Measurements from ENCODE around the gene UBE3B.

UBE3B gene

GRCh38 chr12:109580684-109581333, 103.4 kb downstream of the UBE3B start:
- Histone ChIP-seq H3K27ac (ENCODE audit: low read length, poor library complexity, severe bottlenecking) (no peak overlapping the region), H3K23ac (ENCODE audit: low read length in 2 of 2) (no peak overlapping the region), H2BK120ac (ENCODE audit: low read depth, low read length) (no peak overlapping the region), H3K79me1 (replicated peaks; ENCODE audit: low read length, poor library complexity, severe bottlenecking) (peaks cover 11% of the 10 kb centered on the region), H3K4me3 (ENCODE audit: insufficient read depth in 1 of 2, low read depth in 1 of 2, low read length in 2 of 2) (no peak overlapping the region), H3K4me2 (ENCODE audit: low read length, poor library complexity, severe bottlenecking) (no peak overlapping the region), H2BK5ac (ENCODE audit: low read depth, low read length, poor library complexity, severe bottlenecking) (no peak overlapping the region), H4K8ac (ENCODE audit: low read length) (no peak overlapping the region), H3K9me3 (ENCODE audit: control insufficient read depth, low read length) (no peaks in the 10 kb centered on the region), H3K4ac (ENCODE audit: low read depth in 1 of 2, low read length in 2 of 2) (no peak overlapping the region), H2AFZ (ENCODE audit: low read depth, low read length) (no peak overlapping the region), H4K91ac (ENCODE audit: low read length) (no peak overlapping the region), H3K14ac (ENCODE audit: low read length in 2 of 2) (no peak overlapping the region), H2AK5ac (ENCODE audit: low read length, severe bottlenecking) (no peak overlapping the region), H3K27me3 (ENCODE audit: control insufficient read depth in 1 of 2, insufficient read depth in 1 of 2, low read length in 2 of 2) (no peaks in the 10 kb centered on the region), H2BK15ac (ENCODE audit: low read depth, poor library complexity, severe bottlenecking) (no peak overlapping the region), H3K9ac (ENCODE audit: low read length) (no peak overlapping the region), H3K4me1 (ENCODE audit: control insufficient read depth, insufficient read depth, low read depth, low read length) (no peaks in the 10 kb centered on the region), H3K36me3 (ENCODE audit: control insufficient read depth in 1 of 2, insufficient read depth in 2 of 2, low read depth in 1 of 2, low read length in 2 of 2) (peaks cover 50 to 66% of the 10 kb centered on the region in 2 experiments), H2BK12ac (ENCODE audit: low read length in 2 of 2) (no peak overlapping the region), H3K18ac (ENCODE audit: low read depth in 1 of 2, low read length in 2 of 2) (no peak overlapping the region)
- 96% methylated on average over 13 of the region's 13 CpGs for WGBS
- no peak for DNase-seq

- no peak overlapping the region for H3K23ac ChIP-seq (ENCODE audit: low read length in 2 of 2)
- H3K27ac ChIP-seq (ENCODE audit: low read length, poor library complexity, severe bottlenecking): no peak overlapping the region
- no peak overlapping the region for H4K91ac ChIP-seq (ENCODE audit: low read length)
- no peak overlapping the region for H4K8ac ChIP-seq (ENCODE audit: low read length)
- H2AFZ ChIP-seq (ENCODE audit: low read depth, low read length): no peak overlapping the region
- WGBS: 96% methylated on average over 14 of the region's 18 CpGs
- H3K79me1 ChIP-seq (replicated peaks; ENCODE audit: low read length, poor library complexity, severe bottlenecking): peaks cover 9% of the 10 kb centered on the region
- no peak overlapping the region for H3K18ac ChIP-seq (ENCODE audit: low read depth in 1 of 2, low read length in 2 of 2)
- peaks cover 50 to 61% of the 10 kb centered on the region in 2 experiments for H3K36me3 ChIP-seq (ENCODE audit: control insufficient read depth in 1 of 2, insufficient read depth in 2 of 2, low read depth in 1 of 2, low read length in 2 of 2)
- H2BK120ac ChIP-seq (ENCODE audit: low read depth, low read length): no peak overlapping the region
- H3K9me3 ChIP-seq (ENCODE audit: control insufficient read depth, low read length): no peaks in the 10 kb centered on the region
- no peak overlapping the region for H2BK5ac ChIP-seq (ENCODE audit: low read depth, low read length, poor library complexity, severe bottlenecking)
- no peaks in the 10 kb centered on the region for H3K27me3 ChIP-seq (ENCODE audit: control insufficient read depth in 1 of 2, insufficient read depth in 1 of 2, low read length in 2 of 2)
- no peak overlapping the region for H3K4me3 ChIP-seq (ENCODE audit: insufficient read depth in 1 of 2, low read depth in 1 of 2, low read length in 2 of 2)
- no peak overlapping the region for H3K4me2 ChIP-seq (ENCODE audit: low read length, poor library complexity, severe bottlenecking)
- no peak overlapping the region for H2BK15ac ChIP-seq (ENCODE audit: low read depth, poor library complexity, severe bottlenecking)
- H3K9ac ChIP-seq (ENCODE audit: low read length): no peak overlapping the region
- peaks cover 1% of the 10 kb centered on the region for H3K4me1 ChIP-seq (ENCODE audit: control insufficient read depth, insufficient read depth, low read depth, low read length)
- DNase-seq: no peak
- no peak overlapping the region for H2BK12ac ChIP-seq (ENCODE audit: low read length in 2 of 2)
- no peak overlapping the region for H3K14ac ChIP-seq (ENCODE audit: low read length in 2 of 2)
- H3K4ac ChIP-seq (ENCODE audit: low read depth in 1 of 2, low read length in 2 of 2): no peak overlapping the region
- H2AK5ac ChIP-seq (ENCODE audit: low read length, severe bottlenecking): no peak overlapping the region
Measured at GRCh38 chr12:109581334-109581691, 103.9 kb downstream of the UBE3B start.

GRCh38 chr12:109581856-109582255, 104.4 kb downstream of the UBE3B start:
- H4K91ac ChIP-seq (ENCODE audit: low read length): no peak overlapping the region
- no peak overlapping the region for H2BK5ac ChIP-seq (ENCODE audit: low read depth, low read length, poor library complexity, severe bottlenecking)
- H3K36me3 ChIP-seq (ENCODE audit: control insufficient read depth in 1 of 2, insufficient read depth in 2 of 2, low read depth in 1 of 2, low read length in 2 of 2): peaks cover 54 to 65% of the 10 kb centered on the region in 2 experiments
- H3K4me2 ChIP-seq (ENCODE audit: low read length, poor library complexity, severe bottlenecking): no peak overlapping the region
- no peak overlapping the region for H2BK12ac ChIP-seq (ENCODE audit: low read length in 2 of 2)
- peaks cover 9% of the 10 kb centered on the region for H3K79me1 ChIP-seq (replicated peaks; ENCODE audit: low read length, poor library complexity, severe bottlenecking)
- H3K4me1 ChIP-seq (ENCODE audit: control insufficient read depth, insufficient read depth, low read depth, low read length): peaks cover 4% of the 10 kb centered on the region
- no peak overlapping the region for H2AK5ac ChIP-seq (ENCODE audit: low read length, severe bottlenecking)
- no peak overlapping the region for H3K18ac ChIP-seq (ENCODE audit: low read depth in 1 of 2, low read length in 2 of 2)
- 80% methylated on average over 8 of the region's 8 CpGs for WGBS
- DNase-seq: peak; percentile 68
- no peak overlapping the region for H2AFZ ChIP-seq (ENCODE audit: low read depth, low read length)
- no peak overlapping the region for H3K4me3 ChIP-seq (ENCODE audit: insufficient read depth in 1 of 2, low read depth in 1 of 2, low read length in 2 of 2)
- H4K8ac ChIP-seq (ENCODE audit: low read length): no peak overlapping the region
- no peak overlapping the region for H2BK15ac ChIP-seq (ENCODE audit: low read depth, poor library complexity, severe bottlenecking)
- H3K4ac ChIP-seq (ENCODE audit: low read depth in 1 of 2, low read length in 2 of 2): no peak overlapping the region
- H3K23ac ChIP-seq (ENCODE audit: low read length in 2 of 2): no peak overlapping the region
- no peak overlapping the region for H3K9ac ChIP-seq (ENCODE audit: low read length)
- H3K27ac ChIP-seq (ENCODE audit: low read length, poor library complexity, severe bottlenecking): no peak overlapping the region
- no peaks in the 10 kb centered on the region for H3K27me3 ChIP-seq (ENCODE audit: control insufficient read depth in 1 of 2, insufficient read depth in 1 of 2, low read length in 2 of 2)
- no peak overlapping the region for H2BK120ac ChIP-seq (ENCODE audit: low read depth, low read length)
- no peak overlapping the region for H3K14ac ChIP-seq (ENCODE audit: low read length in 2 of 2)
- H3K9me3 ChIP-seq (ENCODE audit: control insufficient read depth, low read length): no peaks in the 10 kb centered on the region

GRCh38 chr12:109582636-109583035, 105.2 kb downstream of the UBE3B start:
- Histone ChIP-seq H2BK120ac (ENCODE audit: low read depth, low read length) (no peak overlapping the region), H3K4me3 (ENCODE audit: insufficient read depth in 1 of 2, low read depth in 1 of 2, low read length in 2 of 2) (no peak overlapping the region), H4K91ac (ENCODE audit: low read length) (no peak overlapping the region), H3K27me3 (ENCODE audit: control insufficient read depth in 1 of 2, insufficient read depth in 1 of 2, low read length in 2 of 2) (no peaks in the 10 kb centered on the region), H3K4me1 (ENCODE audit: control insufficient read depth, insufficient read depth, low read depth, low read length) (peaks cover 4% of the 10 kb centered on the region), H2AFZ (ENCODE audit: low read depth, low read length) (no peak overlapping the region), H3K36me3 (ENCODE audit: control insufficient read depth in 1 of 2, insufficient read depth in 2 of 2, low read depth in 1 of 2, low read length in 2 of 2) (peaks cover 61 to 65% of the 10 kb centered on the region in 2 experiments), H2AK5ac (ENCODE audit: low read length, severe bottlenecking) (no peak overlapping the region), H4K8ac (ENCODE audit: low read length) (no peak overlapping the region), H3K14ac (ENCODE audit: low read length in 2 of 2) (no peak overlapping the region), H3K23ac (ENCODE audit: low read length in 2 of 2) (no peak overlapping the region), H3K79me1 (replicated peaks; ENCODE audit: low read length, poor library complexity, severe bottlenecking) (peaks cover 5% of the 10 kb centered on the region), H3K27ac (ENCODE audit: low read length, poor library complexity, severe bottlenecking) (no peak overlapping the region), H3K9me3 (ENCODE audit: control insufficient read depth, low read length) (no peaks in the 10 kb centered on the region), H3K4me2 (ENCODE audit: low read length, poor library complexity, severe bottlenecking) (no peak overlapping the region), H3K9ac (ENCODE audit: low read length) (no peak overlapping the region), H2BK12ac (ENCODE audit: low read length in 2 of 2) (no peak overlapping the region), H2BK15ac (ENCODE audit: low read depth, poor library complexity, severe bottlenecking) (no peak overlapping the region), H2BK5ac (ENCODE audit: low read depth, low read length, poor library complexity, severe bottlenecking) (no peak overlapping the region), H3K4ac (ENCODE audit: low read depth in 1 of 2, low read length in 2 of 2) (no peak overlapping the region), H3K18ac (ENCODE audit: low read depth in 1 of 2, low read length in 2 of 2) (no peak overlapping the region)
- DNase-seq: no peak
- WGBS: 91% methylated on average over 3 of the region's 5 CpGs

Data from mesenchymal stem cell (in vitro differentiated cells and primary cell).